ENCODE data around the gene ARSG.

Gene ARSG

DNA sequence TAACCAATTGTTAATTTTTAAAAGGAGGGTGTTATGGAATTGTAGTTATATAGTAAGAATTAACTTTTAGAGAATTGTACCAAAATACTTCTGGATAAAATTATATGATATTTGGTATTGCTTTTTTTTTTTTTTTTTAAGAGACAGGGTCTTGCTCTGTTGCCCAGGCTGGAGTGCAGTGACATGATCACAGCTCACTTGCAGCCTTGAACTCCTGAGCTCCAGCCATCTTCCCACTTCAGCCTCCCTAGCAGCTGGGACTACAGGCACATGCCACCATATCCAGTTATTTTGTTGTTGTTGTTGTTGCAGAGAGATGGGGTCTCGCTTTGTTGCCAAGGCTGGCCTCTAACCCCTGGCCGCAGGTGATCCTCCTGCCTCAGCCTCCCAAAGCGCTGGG is 8.5 kb downstream of the ARSG start:
- TF ChIP-seq TAF1 (IDR thresholded peaks at IDR 0.05; ENCODE audit: low read depth) (no peak), FOXM1 (IDR thresholded peaks at IDR 0.05; ENCODE audit: borderline replicate concordance, low read depth) (no peak), YY1 (IDR thresholded peaks at IDR 0.05; ENCODE audit: low read depth) (no peak), RAD21 (IDR thresholded peaks at IDR 0.05; ENCODE audit: low read depth) (no peak), ZBTB7A (IDR thresholded peaks at IDR 0.05; ENCODE audit: low read depth) (no peak), TCF12 (IDR thresholded peaks at IDR 0.05; ENCODE audit: low read depth) (no peak), EP300 (IDR thresholded peaks at IDR 0.05; ENCODE audit: borderline replicate concordance) (no peak)
- TF ChIP-seq, protein P1, sequence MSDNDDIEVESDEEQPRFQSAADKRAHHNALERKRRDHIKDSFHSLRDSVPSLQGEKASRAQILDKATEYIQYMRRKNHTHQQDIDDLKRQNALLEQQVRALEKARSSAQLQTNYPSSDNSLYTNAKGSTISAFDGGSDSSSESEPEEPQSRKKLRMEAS (IDR thresholded peaks at IDR 0.05), result no peak
- TF ChIP-seq, protein P2, sequence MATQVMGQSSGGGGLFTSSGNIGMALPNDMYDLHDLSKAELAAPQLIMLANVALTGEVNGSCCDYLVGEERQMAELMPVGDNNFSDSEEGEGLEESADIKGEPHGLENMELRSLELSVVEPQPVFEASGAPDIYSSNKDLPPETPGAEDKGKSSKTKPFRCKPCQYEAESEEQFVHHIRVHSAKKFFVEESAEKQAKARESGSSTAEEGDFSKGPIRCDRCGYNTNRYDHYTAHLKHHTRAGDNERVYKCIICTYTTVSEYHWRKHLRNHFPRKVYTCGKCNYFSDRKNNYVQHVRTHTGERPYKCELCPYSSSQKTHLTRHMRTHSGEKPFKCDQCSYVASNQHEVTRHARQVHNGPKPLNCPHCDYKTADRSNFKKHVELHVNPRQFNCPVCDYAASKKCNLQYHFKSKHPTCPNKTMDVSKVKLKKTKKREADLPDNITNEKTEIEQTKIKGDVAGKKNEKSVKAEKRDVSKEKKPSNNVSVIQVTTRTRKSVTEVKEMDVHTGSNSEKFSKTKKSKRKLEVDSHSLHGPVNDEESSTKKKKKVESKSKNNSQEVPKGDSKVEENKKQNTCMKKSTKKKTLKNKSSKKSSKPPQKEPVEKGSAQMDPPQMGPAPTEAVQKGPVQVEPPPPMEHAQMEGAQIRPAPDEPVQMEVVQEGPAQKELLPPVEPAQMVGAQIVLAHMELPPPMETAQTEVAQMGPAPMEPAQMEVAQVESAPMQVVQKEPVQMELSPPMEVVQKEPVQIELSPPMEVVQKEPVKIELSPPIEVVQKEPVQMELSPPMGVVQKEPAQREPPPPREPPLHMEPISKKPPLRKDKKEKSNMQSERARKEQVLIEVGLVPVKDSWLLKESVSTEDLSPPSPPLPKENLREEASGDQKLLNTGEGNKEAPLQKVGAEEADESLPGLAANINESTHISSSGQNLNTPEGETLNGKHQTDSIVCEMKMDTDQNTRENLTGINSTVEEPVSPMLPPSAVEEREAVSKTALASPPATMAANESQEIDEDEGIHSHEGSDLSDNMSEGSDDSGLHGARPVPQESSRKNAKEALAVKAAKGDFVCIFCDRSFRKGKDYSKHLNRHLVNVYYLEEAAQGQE (IDR thresholded peaks at IDR 0.05; ENCODE audit: low read depth), result no peak
- TF ChIP-seq, protein P3, sequence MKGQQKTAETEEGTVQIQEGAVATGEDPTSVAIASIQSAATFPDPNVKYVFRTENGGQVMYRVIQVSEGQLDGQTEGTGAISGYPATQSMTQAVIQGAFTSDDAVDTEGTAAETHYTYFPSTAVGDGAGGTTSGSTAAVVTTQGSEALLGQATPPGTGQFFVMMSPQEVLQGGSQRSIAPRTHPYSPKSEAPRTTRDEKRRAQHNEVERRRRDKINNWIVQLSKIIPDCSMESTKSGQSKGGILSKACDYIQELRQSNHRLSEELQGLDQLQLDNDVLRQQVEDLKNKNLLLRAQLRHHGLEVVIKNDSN (IDR thresholded peaks at IDR 0.05), result no peak

DNA sequence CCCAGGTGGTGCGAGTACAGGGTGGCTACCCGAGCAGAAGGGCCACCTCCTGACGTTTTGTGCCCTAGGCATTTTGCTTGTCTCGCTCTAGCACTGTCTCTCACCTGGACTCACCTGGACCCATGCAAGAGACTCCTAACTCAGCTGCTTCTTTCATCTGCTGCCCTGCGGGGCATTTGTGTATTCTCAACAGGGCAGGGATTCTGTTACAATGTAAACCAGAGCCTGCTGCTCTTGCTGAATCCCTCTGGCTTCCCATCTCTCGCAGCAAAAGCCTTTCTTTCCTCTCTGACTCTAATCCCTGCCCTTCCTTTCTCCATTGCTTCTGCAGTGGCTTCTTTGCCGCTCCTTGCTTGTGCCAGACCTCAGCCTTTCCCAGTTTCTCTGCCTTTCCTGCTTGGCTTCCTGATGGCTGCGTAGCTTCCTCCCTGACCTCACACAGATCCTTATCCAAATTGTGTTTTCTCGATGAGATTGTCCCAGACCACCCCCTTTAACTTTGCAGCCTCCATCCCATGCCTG is 10.2 kb downstream of the ARSG start:
- TF ChIP-seq ZBTB7A (IDR thresholded peaks at IDR 0.05; ENCODE audit: low read depth), result no peak
- no peak for TF ChIP-seq CEBPB (IDR thresholded peaks at IDR 0.05)
- TF ChIP-seq TAF1 (IDR thresholded peaks at IDR 0.05; ENCODE audit: low read depth), result no peak
- no peak for TF ChIP-seq YY1 (IDR thresholded peaks at IDR 0.05; ENCODE audit: low read depth)
- no peak for TF ChIP-seq TCF12 (IDR thresholded peaks at IDR 0.05; ENCODE audit: low read depth)
- TF ChIP-seq, protein P2 (IDR thresholded peaks at IDR 0.05; ENCODE audit: low read depth), result no peak
- no peak for TF ChIP-seq NFIC (IDR thresholded peaks at IDR 0.05)
- no peak for TF ChIP-seq RAD21 (IDR thresholded peaks at IDR 0.05; ENCODE audit: low read depth)
- TF ChIP-seq EGR1 (IDR thresholded peaks at IDR 0.05), result no peak
- TF ChIP-seq EP300 (IDR thresholded peaks at IDR 0.05; ENCODE audit: borderline replicate concordance), result no peak
- TF ChIP-seq, protein P3 (IDR thresholded peaks at IDR 0.05), result no peak
- no peak for TF ChIP-seq FOXM1 (IDR thresholded peaks at IDR 0.05; ENCODE audit: borderline replicate concordance, low read depth)
- TF ChIP-seq TEAD4 (IDR thresholded peaks at IDR 0.05), result no peak
- no peak for TF ChIP-seq CREB1 (IDR thresholded peaks at IDR 0.05; ENCODE audit: low read depth)
- TF ChIP-seq, protein P1 (IDR thresholded peaks at IDR 0.05), result no peak

DNA sequence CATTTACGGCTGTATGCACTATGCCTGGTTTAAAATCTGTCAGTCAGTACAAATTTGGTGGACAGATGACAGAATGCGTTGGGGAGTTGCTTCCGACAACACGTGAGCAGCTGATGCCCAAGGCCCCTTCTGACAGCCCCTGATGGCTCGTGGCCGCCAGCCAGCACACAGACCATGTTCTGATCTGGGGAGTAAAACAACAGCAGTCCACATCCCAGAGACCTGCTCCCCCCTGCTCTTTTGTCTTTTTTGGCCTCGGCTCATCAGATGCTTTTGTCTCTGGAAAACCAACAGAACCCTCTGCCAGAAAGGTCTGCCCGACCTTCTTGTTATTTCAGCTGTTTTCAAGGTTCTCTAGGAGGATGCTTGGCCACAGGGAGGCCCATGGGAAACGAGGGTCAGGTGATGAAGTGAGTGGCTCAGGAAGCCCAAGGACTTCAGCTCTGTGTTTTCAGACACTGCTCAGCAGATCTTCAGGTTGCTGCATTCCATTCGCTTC is 10.8 kb downstream of the ARSG start:
- TF ChIP-seq YY1 (IDR thresholded peaks at IDR 0.05; ENCODE audit: low read depth) (no peak), NFIC (IDR thresholded peaks at IDR 0.05) (no peak), CEBPB (IDR thresholded peaks at IDR 0.05) (no peak), TAF1 (IDR thresholded peaks at IDR 0.05; ENCODE audit: low read depth) (no peak), ZBTB7A (IDR thresholded peaks at IDR 0.05; ENCODE audit: low read depth) (no peak), TEAD4 (IDR thresholded peaks at IDR 0.05) (no peak), EP300 (IDR thresholded peaks at IDR 0.05; ENCODE audit: borderline replicate concordance) (no peak), TCF12 (IDR thresholded peaks at IDR 0.05; ENCODE audit: low read depth) (no peak), RAD21 (IDR thresholded peaks at IDR 0.05; ENCODE audit: low read depth) (no peak), EGR1 (IDR thresholded peaks at IDR 0.05) (no peak), CREB1 (IDR thresholded peaks at IDR 0.05; ENCODE audit: low read depth) (no peak), FOXM1 (IDR thresholded peaks at IDR 0.05; ENCODE audit: borderline replicate concordance, low read depth) (no peak)
- TF ChIP-seq, protein P1 (IDR thresholded peaks at IDR 0.05), result no peak
- TF ChIP-seq, protein P3 (IDR thresholded peaks at IDR 0.05), result no peak
- TF ChIP-seq, protein P2 (IDR thresholded peaks at IDR 0.05; ENCODE audit: low read depth), result no peak
